Mesendoderm (in vitro differentiated cells): ENCODE data around the gene MGST3.
"Not testable (repeated sequence)": the region's sequence is repeated elsewhere in the genome, so short reads cannot be mapped to it uniquely, and the experiment has no call there.

Source experiments
- DNase-seq: peaks from one replicate; pipeline ENCODE4 v3.0.0; 2013
- H2AK5ac ChIP-seq: 2 replicates; pipeline ENCODE4 v1.6.1; 2013; ENCODE audit warnings: low read length, inconsistent platforms
- H2BK120ac ChIP-seq: 2 replicates; pipeline ENCODE4 v1.6.1; 2013; ENCODE audit warnings: low read depth, mild to moderate bottlenecking, low read length, moderate library complexity, mixed read lengths
- H2BK15ac ChIP-seq: replicated peaks from 2 replicates; pipeline ENCODE4 v1.6.1; 2013; ENCODE audit warnings: low read depth, mild to moderate bottlenecking, moderate library complexity
- H2BK5ac ChIP-seq: 2 replicates; pipeline ENCODE4 v1.6.1; 2013; ENCODE audit warnings: low read length, inconsistent platforms
- H3K18ac ChIP-seq: 2 replicates; pipeline ENCODE4 v1.6.1; 2013; ENCODE audit warnings: mild to moderate bottlenecking, low read length, mixed read lengths
- H3K23ac ChIP-seq: one replicate; pipeline ENCODE4 v1.6.1; 2013; ENCODE audit warnings: low read length
- H3K27ac ChIP-seq: 2 replicates; pipeline ENCODE4 v1.5.1; 2013; ENCODE audit warnings: low read depth, mild to moderate bottlenecking, inconsistent platforms, low read length, moderate library complexity
- H3K27me3 ChIP-seq: 2 replicates; pipeline ENCODE4 v1.6.1; 2013; ENCODE audit warnings: low read length, control low read depth, mild to moderate bottlenecking, inconsistent platforms; ENCODE audit not compliant: insufficient read depth, poor library complexity
- H3K36me3 ChIP-seq: 2 replicates; pipeline ENCODE4 v1.6.1; 2013; ENCODE audit warnings: low read length, inconsistent platforms; ENCODE audit not compliant: control insufficient read depth, insufficient read depth
- H3K4ac ChIP-seq: one replicate; pipeline ENCODE4 v1.6.1; 2013; ENCODE audit warnings: low read depth, mild to moderate bottlenecking, low read length, moderate library complexity
- H3K4me1 ChIP-seq: 2 replicates; pipeline ENCODE4 v1.6.1; 2013; ENCODE audit warnings: low read depth, low read length, inconsistent platforms; ENCODE audit not compliant: control insufficient read depth
- H3K4me2 ChIP-seq: 2 replicates; pipeline ENCODE4 v1.6.1; 2013; ENCODE audit warnings: low read length
- H3K4me3 ChIP-seq: 2 replicates; pipeline ENCODE4 v1.5.1; 2013; ENCODE audit warnings: mild to moderate bottlenecking, low read length
- H3K56ac ChIP-seq: one replicate; pipeline ENCODE4 v1.6.1; 2013; ENCODE audit warnings: low read length
- H3K79me1 ChIP-seq: 2 replicates; pipeline ENCODE4 v1.6.1; 2013; ENCODE audit warnings: low read length, inconsistent platforms
- H3K79me2 ChIP-seq: 2 replicates; pipeline ENCODE4 v1.6.1; 2013; ENCODE audit warnings: mild to moderate bottlenecking, low read length; ENCODE audit not compliant: control insufficient read depth, insufficient read depth
- H3K9ac ChIP-seq: 2 replicates; pipeline ENCODE4 v1.6.1; 2013; ENCODE audit warnings: low read length, inconsistent platforms
- H4K5ac ChIP-seq: one replicate; pipeline ENCODE4 v1.6.1; 2013; ENCODE audit warnings: low read length
- H4K8ac ChIP-seq: one replicate; pipeline ENCODE4 v1.6.1; 2013; ENCODE audit warnings: low read depth, mild to moderate bottlenecking, control low read depth, low read length, moderate library complexity
- WGBS: extraction: QIAGEN DNeasy Blood & Tissue Kit; methylation state at CpG from one replicate; pipeline ENCODE4 v1.1.7; 2013; ENCODE audit warnings: low lambda C conversion rate, missing lambda C conversion rate; ENCODE audit not compliant: insufficient coverage; ENCODE audit errors: extremely low coverage; 5-methylcytosine and 5-hydroxymethylcytosine counted together

The MGST3 gene

DNA sequence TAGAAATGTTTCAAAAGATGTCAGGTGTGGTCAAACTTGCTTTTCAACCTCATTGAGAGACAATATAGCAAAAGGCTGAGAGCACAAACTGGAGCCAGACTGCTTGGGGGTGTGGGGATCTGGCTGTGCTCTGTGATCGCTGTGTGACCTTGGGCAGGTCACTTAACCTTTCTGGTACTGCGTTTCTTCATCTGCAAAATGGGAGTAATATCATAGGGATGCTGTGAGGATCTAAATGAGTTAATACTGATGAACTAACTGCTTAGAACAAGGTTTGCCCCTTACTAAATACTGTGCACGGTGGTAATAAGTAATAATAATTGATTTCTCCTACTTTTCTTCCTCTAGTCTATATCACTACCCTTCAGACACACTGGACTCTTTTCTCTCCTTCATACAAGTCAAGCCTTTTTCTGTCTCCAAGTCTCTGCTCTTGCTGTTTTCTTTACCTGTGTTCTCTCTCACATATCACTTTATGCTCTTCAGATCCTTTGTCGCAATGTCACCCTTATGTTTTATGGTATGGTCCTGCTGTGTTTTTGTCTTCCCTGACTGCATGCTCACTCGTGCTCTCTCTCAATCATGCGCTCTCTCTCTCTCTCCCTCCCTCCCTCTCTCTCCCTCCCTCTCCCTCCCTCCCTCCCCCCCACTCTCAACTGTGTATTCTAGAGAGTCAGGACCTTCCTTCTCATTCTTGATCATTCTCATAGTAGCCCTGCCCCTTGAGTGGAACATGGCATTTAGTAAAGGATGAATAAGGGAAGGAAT, 3.3 kb downstream of the MGST3 start:
- H3K79me2 ChIP-seq = no peaks in the 10 kb centered on the region
- peak overlapping the region; percentile 33 for H3K9ac ChIP-seq
- no CpG with 5 or more reads among the region's 6 CpGs for WGBS
- no peak overlapping the region for H3K27ac ChIP-seq
- no peak overlapping the region for H4K8ac ChIP-seq
- no peak overlapping the region for H3K18ac ChIP-seq
- H3K27me3 ChIP-seq = no peaks in the 10 kb centered on the region
- peaks cover 2% of the 10 kb centered on the region for H3K4me1 ChIP-seq
- H3K79me1 ChIP-seq = peaks cover 11% of the 10 kb centered on the region
- H2BK120ac ChIP-seq = no peak overlapping the region
- no peak overlapping the region for H2AK5ac ChIP-seq
- no peak overlapping the region for H3K4me3 ChIP-seq
- H4K5ac ChIP-seq = no peak overlapping the region
- no peak overlapping the region for H2BK15ac ChIP-seq
- H2BK5ac ChIP-seq = no peak overlapping the region
- H3K4me2 ChIP-seq = no peak overlapping the region
- no peaks in the 10 kb centered on the region for H3K36me3 ChIP-seq
- DNase-seq = peak; percentile 37
- H3K56ac ChIP-seq = peak overlapping the region; percentile 28
- no peak overlapping the region for H3K23ac ChIP-seq
- no peak overlapping the region for H3K4ac ChIP-seq

DNA sequence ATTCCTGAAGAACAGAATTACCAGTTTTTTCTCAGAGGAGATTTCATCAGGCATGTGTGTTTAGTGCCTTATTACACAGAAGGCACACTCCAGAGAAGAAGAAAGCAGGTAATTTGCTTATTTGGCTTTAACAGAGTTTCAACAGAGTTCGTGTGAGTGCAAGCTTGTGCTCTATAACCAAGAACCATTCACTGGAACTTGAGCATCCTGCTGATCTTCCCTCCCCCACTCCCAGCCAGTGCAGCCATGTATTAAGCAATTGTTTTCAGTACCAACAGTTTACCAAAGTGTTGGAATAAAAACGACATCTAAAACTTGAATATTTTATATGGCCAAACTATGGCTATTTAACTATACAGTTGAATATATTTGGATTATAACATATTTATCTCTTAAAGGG, 4.3 kb downstream of the MGST3 start:
- Histone ChIP-seq H2BK120ac (no peak overlapping the region), H3K56ac (no peak overlapping the region), H3K23ac (no peak overlapping the region), H3K4me2 (no peak overlapping the region), H3K27me3 (no peaks in the 10 kb centered on the region), H3K36me3 (no peaks in the 10 kb centered on the region), H2BK15ac (no peak overlapping the region), H3K4me1 (no peaks in the 10 kb centered on the region), H3K4me3 (no peak overlapping the region), H3K79me1 (peaks cover 13% of the 10 kb centered on the region), H3K9ac (no peak overlapping the region), H2BK5ac (no peak overlapping the region), H3K27ac (no peak overlapping the region), H3K18ac (no peak overlapping the region), H4K5ac (no peak overlapping the region), H2AK5ac (no peak overlapping the region), H3K79me2 (no peaks in the 10 kb centered on the region), H3K4ac (no peak overlapping the region), H4K8ac (no peak overlapping the region)
- no CpG with 5 or more reads among the region's 2 CpGs for WGBS
- no peak for DNase-seq

DNA sequence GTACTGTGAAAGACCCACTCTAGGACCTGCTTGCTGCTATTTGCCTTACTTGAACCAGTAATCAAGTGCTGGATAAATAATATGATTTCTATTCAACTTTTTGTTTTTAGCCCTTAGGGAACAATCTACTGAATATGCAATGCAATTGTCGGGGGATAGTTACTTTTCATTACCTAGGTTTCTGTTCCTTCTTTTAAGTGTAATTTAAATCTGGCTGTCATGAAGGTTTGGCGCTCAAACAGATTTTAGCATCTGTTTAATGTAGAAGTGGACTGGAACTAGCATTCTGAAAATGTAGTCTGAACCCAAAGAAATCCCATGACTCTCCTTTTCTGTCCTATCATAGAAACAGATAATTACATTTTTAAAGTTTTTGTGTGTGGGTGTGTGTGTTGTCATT, 4.8 kb downstream of the MGST3 start:
- Histone ChIP-seq H3K23ac (no peak overlapping the region), H2BK5ac (no peak overlapping the region), H3K56ac (no peak overlapping the region), H3K4ac (no peak overlapping the region), H3K4me2 (no peak overlapping the region), H3K27ac (no peak overlapping the region), H4K5ac (no peak overlapping the region), H3K4me1 (no peaks in the 10 kb centered on the region), H4K8ac (no peak overlapping the region), H3K79me2 (no peaks in the 10 kb centered on the region), H2AK5ac (no peak overlapping the region), H3K18ac (no peak overlapping the region), H3K36me3 (no peaks in the 10 kb centered on the region), H2BK15ac (no peak overlapping the region), H3K79me1 (peaks cover 13% of the 10 kb centered on the region), H2BK120ac (no peak overlapping the region), H3K27me3 (no peaks in the 10 kb centered on the region), H3K9ac (no peak overlapping the region), H3K4me3 (no peak overlapping the region)
- no peak for DNase-seq
- WGBS = no CpG with 5 or more reads among the region's 2 CpGs

DNA sequence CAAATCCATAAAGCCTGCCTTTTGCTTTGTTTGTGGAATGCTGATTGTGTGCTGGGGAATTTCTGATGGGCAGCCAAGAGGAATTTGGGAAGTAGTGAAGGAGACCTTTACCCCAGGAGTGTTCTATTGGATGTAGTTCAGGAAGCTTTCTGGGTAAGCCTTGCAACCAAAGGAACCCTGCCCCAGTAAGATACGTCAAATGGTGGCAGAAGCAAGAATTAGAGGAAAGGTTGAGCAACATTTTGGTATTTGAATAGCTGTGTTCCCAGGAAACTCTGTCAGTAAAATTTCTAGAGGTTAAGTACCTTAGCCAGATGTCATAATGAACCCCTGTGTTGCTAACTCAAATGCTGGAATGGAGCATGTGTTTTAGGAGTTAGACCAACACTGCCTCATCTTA, 6.4 kb downstream of the MGST3 start:
- no CpG with 5 or more reads among the region's 1 CpG for WGBS
- no peak overlapping the region for H3K18ac ChIP-seq
- H3K4me1 ChIP-seq = no peaks in the 10 kb centered on the region
- no peaks in the 10 kb centered on the region for H3K36me3 ChIP-seq
- H2BK15ac ChIP-seq = no peak overlapping the region
- no peak overlapping the region for H3K23ac ChIP-seq
- no peak overlapping the region for H2BK5ac ChIP-seq
- no peak overlapping the region for H3K9ac ChIP-seq
- H3K79me1 ChIP-seq = peaks cover 15% of the 10 kb centered on the region
- no peak overlapping the region for H3K4ac ChIP-seq
- no peak overlapping the region for H3K4me3 ChIP-seq
- H4K5ac ChIP-seq = no peak overlapping the region
- no peak overlapping the region for H2BK120ac ChIP-seq
- DNase-seq = peak; percentile 21
- no peak overlapping the region for H4K8ac ChIP-seq
- H3K27ac ChIP-seq = no peak overlapping the region
- no peaks in the 10 kb centered on the region for H3K27me3 ChIP-seq
- no peak overlapping the region for H3K56ac ChIP-seq
- H2AK5ac ChIP-seq = no peak overlapping the region
- H3K4me2 ChIP-seq = no peak overlapping the region
- H3K79me2 ChIP-seq = no peaks in the 10 kb centered on the region

DNA sequence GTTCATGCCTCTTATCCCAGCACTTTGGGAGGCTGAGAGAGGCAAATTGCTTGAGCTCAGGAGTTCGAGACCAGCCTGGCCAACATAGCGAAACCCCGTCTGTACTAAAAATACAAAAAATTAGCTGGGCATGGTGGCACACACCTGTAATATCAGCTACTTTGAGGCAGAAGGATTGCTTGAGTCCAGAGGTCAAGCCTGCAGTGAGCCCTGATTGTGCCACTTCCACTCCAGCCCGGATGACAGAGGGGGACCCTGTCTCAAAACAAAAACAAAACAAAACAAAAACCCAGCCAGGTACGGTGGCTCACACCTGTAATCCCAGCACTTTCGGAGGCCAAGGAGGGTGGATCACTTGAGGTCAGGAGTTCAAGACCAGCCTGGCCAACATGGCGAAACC, 7.2 kb downstream of the MGST3 start:
- not testable (repeated sequence) for H3K9ac ChIP-seq, H4K5ac ChIP-seq, H2BK5ac ChIP-seq, H3K56ac ChIP-seq, H3K4me1 ChIP-seq, H2AK5ac ChIP-seq, H3K4me2 ChIP-seq, H4K8ac ChIP-seq, H3K23ac ChIP-seq, H3K4ac ChIP-seq, H3K27ac ChIP-seq, H2BK120ac ChIP-seq, H3K79me2 ChIP-seq, H3K27me3 ChIP-seq, DNase-seq, H2BK15ac ChIP-seq, H3K18ac ChIP-seq, H3K36me3 ChIP-seq, H3K4me3 ChIP-seq
- WGBS = no CpG with 5 or more reads among the region's 7 CpGs
- H3K79me1 ChIP-seq = peaks cover 15% of the 10 kb centered on the region
